GM23338 (cell line): ENCODE measurements around the gene CHN2. TPM values are rescaled to one million over a fixed set of nuclear protein-coding genes. Genes with fewer than 3 reads are reported as not detected.

Source experiments
- ATAC-seq: fragments of 200-7000 bp; cut with Tn5 transposase; 3 replicates; pipeline ENCODE4 v1.9.1; 2020
- DNase-seq: peaks from one replicate; pipeline ENCODE4 v3.0.0-alpha.2; 2015; ENCODE audit warnings: low spot score
- H2AFZ ChIP-seq: fragments of 200-600 bp; sonication (generic); 2 replicates; pipeline ENCODE4 v1.8.0; 2016; ENCODE audit warnings: antibody characterized with exemption, mild to moderate bottlenecking, moderate library complexity
- H3F3A ChIP-seq: fragments of 200-600 bp; sonication (generic); replicated peaks from 2 replicates; pipeline ENCODE4 v1.8.0; 2017; ENCODE audit warnings: antibody characterized with exemption, mixed run types, low read depth
- H3K27ac ChIP-seq: fragments of 200-600 bp; sonication (generic); 2 replicates; pipeline ENCODE4 v1.6.1; 2016; ENCODE audit warnings: low read depth
- H3K27me3 ChIP-seq: fragments of 200-600 bp; sonication (generic); 2 replicates; pipeline ENCODE4 v1.8.0; 2016; ENCODE audit warnings: mild to moderate bottlenecking, mixed run types, moderate library complexity; ENCODE audit not compliant: insufficient read depth
- H3K36me3 ChIP-seq: fragments of 200-600 bp; sonication (generic); 2 replicates; pipeline ENCODE4 v1.8.0; 2016; ENCODE audit warnings: mild to moderate bottlenecking; ENCODE audit not compliant: insufficient read depth
- H3K4me1 ChIP-seq: fragments of 200-600 bp; sonication (generic); 2 replicates; pipeline ENCODE4 v1.8.0; 2016; ENCODE audit warnings: mild to moderate bottlenecking, moderate library complexity; ENCODE audit not compliant: insufficient read depth
- H3K4me2 ChIP-seq: fragments of 200-600 bp; sonication (generic); 2 replicates; pipeline ENCODE4 v1.7.1; 2017; ENCODE audit warnings: mixed run types
- H3K4me3 ChIP-seq: fragments of 200-600 bp; sonication (generic); 2 replicates; pipeline ENCODE4 v1.6.1; 2016; ENCODE audit warnings: mixed run types
- H3K79me2 ChIP-seq: fragments of 200-600 bp; sonication (generic); replicated peaks from 2 replicates; pipeline ENCODE4 v1.8.0; 2017; ENCODE audit warnings: mild to moderate bottlenecking; ENCODE audit not compliant: insufficient read depth
- H3K9me2 ChIP-seq: fragments of 200-600 bp; sonication (generic); 2 replicates; pipeline ENCODE4 v1.8.0; 2017; ENCODE audit not compliant: insufficient read depth
- H4K20me1 ChIP-seq: fragments of 200-600 bp; sonication (generic); replicated peaks from 2 replicates; pipeline ENCODE4 v1.8.0; 2017; ENCODE audit warnings: mild to moderate bottlenecking; ENCODE audit not compliant: insufficient read depth
- H3K27ac Mint-ChIP-seq: 2 replicates; pipeline ENCODE4 v1.8.0; 2020; ENCODE audit warnings: inconsistent platforms, mild to moderate bottlenecking, moderate library complexity, mixed read lengths
- H3K27me3 Mint-ChIP-seq: 3 replicates; pipeline ENCODE4 v1.8.0; 2022; ENCODE audit warnings: low read depth, mild to moderate bottlenecking, moderate library complexity, mixed read lengths, inconsistent platforms; ENCODE audit not compliant: insufficient read depth, poor library complexity
- H3K36me3 Mint-ChIP-seq: 3 replicates; pipeline ENCODE4 v1.8.0; 2021; ENCODE audit warnings: low read depth, mild to moderate bottlenecking, inconsistent platforms, moderate library complexity, mixed read lengths
- H3K4me1 Mint-ChIP-seq: 3 replicates; pipeline ENCODE4 v1.8.0; 2020; ENCODE audit warnings: mild to moderate bottlenecking, inconsistent platforms, mixed read lengths
- H3K4me3 Mint-ChIP-seq: 3 replicates; pipeline ENCODE4 v1.8.0; 2021; ENCODE audit warnings: moderate library complexity, mild to moderate bottlenecking, inconsistent platforms, mixed read lengths
- H3K9me3 Mint-ChIP-seq: 3 replicates; pipeline ENCODE4 v1.8.0; 2020; ENCODE audit warnings: moderate library complexity, mild to moderate bottlenecking, inconsistent platforms, mixed read lengths
- EZH2 ChIP-seq: fragments of 200-600 bp; sonication (generic); IDR thresholded peaks from one replicate; pipeline ENCODE4 v1.8.0; 2017; ENCODE audit warnings: antibody characterized with exemption, mild to moderate bottlenecking, low read depth; ENCODE audit not compliant: unreplicated experiment
- NANOG ChIP-seq: IDR thresholded peaks from 2 replicates; pipeline ENCODE4 v1.6.1; 2016; ENCODE audit warnings: antibody characterized with exemption, borderline replicate concordance
- ZNF331 ChIP-seq: fragments of 250-450 bp; sonication (Bioruptor Pico); IDR thresholded peaks from 2 replicates; pipeline ENCODE4 v1.5.0; 2020; ENCODE audit warnings: low read depth, mild to moderate bottlenecking, moderate library complexity
- polyA plus RNA-seq: library from polyadenylated mRNA; unstranded; fragments of >200 nt; fragmentation: Nextera tagmentation; extraction: Ambion mirVana; gene quantifications from 2 replicates; pipeline ENCODE4 v1.2.1, GENCODE V29; 2016
- total RNA-seq: library from RNA; depleted of rRNA; stranded (reverse); fragments of >200 nt; shearing (Covaris generic); gene quantifications from 2 replicates; pipeline ENCODE4 v1.2.3, GENCODE V29; 2014
- TF ChIP-seq, protein P1 (sequence below): IDR thresholded peaks from one replicate; pipeline ENCODE4 v1.6.1; 2018; ENCODE audit warnings: antibody characterized with exemption; ENCODE audit not compliant: unreplicated experiment
- TF ChIP-seq, protein P2 (sequence below), 2 experiments: fragments of 200-600 bp in 1 of 2; sonication (generic) in 1 of 2; conservative IDR thresholded peaks; 2 replicates each; pipeline versions ENCODE4 v1.5.1 to v1.6.1; 2016 to 2017; ENCODE audit warnings: antibody characterized with exemption in 2 of 2, low read depth in 2 of 2, mild to moderate bottlenecking in 2 of 2, moderate library complexity in 1 of 2

The CHN2 gene
- total and polyA plus RNA-seq, 2 experiments from 2014 or later = 6.1 to 7.5 TPM

DNA sequence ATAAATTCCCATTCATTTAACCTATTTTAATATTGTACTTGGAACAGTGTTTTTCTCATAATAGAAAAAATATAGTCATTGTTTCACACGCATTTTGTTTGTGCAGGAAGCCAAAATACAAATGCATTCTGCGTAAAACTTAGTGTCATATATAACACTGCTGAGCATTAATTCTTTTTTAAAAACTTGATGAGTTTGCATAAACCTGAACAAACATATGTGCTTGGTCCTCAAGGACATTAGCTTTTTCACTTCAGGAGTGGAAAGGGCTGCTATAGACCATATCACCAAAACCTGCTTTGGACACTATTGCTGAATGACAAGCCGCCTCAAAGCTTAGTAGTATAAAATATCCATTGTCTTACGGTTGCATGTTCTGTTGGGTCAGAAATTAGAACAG lies 267.4 kb downstream of the CHN2 start (continued):
- TF ChIP-seq, protein P1, sequence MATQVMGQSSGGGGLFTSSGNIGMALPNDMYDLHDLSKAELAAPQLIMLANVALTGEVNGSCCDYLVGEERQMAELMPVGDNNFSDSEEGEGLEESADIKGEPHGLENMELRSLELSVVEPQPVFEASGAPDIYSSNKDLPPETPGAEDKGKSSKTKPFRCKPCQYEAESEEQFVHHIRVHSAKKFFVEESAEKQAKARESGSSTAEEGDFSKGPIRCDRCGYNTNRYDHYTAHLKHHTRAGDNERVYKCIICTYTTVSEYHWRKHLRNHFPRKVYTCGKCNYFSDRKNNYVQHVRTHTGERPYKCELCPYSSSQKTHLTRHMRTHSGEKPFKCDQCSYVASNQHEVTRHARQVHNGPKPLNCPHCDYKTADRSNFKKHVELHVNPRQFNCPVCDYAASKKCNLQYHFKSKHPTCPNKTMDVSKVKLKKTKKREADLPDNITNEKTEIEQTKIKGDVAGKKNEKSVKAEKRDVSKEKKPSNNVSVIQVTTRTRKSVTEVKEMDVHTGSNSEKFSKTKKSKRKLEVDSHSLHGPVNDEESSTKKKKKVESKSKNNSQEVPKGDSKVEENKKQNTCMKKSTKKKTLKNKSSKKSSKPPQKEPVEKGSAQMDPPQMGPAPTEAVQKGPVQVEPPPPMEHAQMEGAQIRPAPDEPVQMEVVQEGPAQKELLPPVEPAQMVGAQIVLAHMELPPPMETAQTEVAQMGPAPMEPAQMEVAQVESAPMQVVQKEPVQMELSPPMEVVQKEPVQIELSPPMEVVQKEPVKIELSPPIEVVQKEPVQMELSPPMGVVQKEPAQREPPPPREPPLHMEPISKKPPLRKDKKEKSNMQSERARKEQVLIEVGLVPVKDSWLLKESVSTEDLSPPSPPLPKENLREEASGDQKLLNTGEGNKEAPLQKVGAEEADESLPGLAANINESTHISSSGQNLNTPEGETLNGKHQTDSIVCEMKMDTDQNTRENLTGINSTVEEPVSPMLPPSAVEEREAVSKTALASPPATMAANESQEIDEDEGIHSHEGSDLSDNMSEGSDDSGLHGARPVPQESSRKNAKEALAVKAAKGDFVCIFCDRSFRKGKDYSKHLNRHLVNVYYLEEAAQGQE = no peak
- TF ChIP-seq EZH2 (no peak), ZNF331 (CRISPR knock-in tag) (no peak)
- TF ChIP-seq, protein P2, sequence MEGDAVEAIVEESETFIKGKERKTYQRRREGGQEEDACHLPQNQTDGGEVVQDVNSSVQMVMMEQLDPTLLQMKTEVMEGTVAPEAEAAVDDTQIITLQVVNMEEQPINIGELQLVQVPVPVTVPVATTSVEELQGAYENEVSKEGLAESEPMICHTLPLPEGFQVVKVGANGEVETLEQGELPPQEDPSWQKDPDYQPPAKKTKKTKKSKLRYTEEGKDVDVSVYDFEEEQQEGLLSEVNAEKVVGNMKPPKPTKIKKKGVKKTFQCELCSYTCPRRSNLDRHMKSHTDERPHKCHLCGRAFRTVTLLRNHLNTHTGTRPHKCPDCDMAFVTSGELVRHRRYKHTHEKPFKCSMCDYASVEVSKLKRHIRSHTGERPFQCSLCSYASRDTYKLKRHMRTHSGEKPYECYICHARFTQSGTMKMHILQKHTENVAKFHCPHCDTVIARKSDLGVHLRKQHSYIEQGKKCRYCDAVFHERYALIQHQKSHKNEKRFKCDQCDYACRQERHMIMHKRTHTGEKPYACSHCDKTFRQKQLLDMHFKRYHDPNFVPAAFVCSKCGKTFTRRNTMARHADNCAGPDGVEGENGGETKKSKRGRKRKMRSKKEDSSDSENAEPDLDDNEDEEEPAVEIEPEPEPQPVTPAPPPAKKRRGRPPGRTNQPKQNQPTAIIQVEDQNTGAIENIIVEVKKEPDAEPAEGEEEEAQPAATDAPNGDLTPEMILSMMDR (conservative IDR thresholded peaks at IDR 0.05; ENCODE audit: low read depth in 2 of 2) = no peak

DNA sequence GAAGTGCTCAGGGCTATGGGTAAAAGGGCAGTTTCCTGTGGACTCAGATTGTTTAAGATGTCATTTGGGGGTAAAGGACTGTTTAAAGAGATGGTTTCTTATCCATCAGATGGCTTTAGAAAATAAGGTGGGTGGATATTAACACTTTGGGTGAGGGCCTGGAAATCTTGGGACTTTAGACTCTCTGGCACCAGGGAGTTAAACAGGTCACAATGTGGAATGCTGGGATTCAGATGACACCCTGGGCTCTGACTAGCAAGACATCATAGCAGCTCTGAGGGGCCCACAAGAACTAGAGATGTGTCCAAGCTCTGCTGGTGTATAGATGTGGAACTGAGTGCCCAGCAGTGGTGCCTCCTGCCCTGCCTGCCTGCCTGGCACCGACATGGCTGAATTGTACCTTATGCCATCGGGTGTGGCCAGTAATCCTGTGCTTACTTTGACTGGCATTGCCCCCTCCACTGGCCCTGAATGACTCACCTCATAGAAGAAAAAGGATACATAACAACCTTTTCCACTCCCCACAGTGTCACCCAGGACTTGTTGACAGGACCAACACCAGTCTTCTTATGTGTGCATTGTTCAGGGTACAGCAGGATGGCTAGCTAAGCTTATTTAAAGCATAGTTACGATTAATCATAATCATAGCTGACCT lies 269.1 kb downstream of the CHN2 start:
- H3K27ac Mint-ChIP-seq = no peak overlapping the region
- H3K36me3 Mint-ChIP-seq = no peaks in the 10 kb centered on the region
- ATAC-seq (no peak), DNase-seq (no peak)
- Histone ChIP-seq H3K4me1 (no peaks in the 10 kb centered on the region), H4K20me1 (no peaks in the 10 kb centered on the region), H3K79me2 (no peaks in the 10 kb centered on the region), H2AFZ (0 out of 2 replicates have a peak overlapping the region, but pooled peaks have one; percentile 47), H3K9me2 (no peaks in the 10 kb centered on the region), H3K4me2 (no peak overlapping the region), H3K36me3 (no peaks in the 10 kb centered on the region), H3K27me3 (no peaks in the 10 kb centered on the region), H3K4me3 (no peak overlapping the region), H3F3A (no peaks in the 10 kb centered on the region), H3K27ac (no peak overlapping the region)
- H3K4me1 Mint-ChIP-seq = peaks cover 4% of the 10 kb centered on the region; the same call in 1 of the 3 replicates
- no peaks in the 10 kb centered on the region for H3K27me3 Mint-ChIP-seq
- H3K9me3 Mint-ChIP-seq = no peaks in the 10 kb centered on the region
- no peak overlapping the region for H3K4me3 Mint-ChIP-seq
- TF ChIP-seq NANOG = no peak
- no peak for TF ChIP-seq EZH2
- TF ChIP-seq, protein P2 (conservative IDR thresholded peaks at IDR 0.05; ENCODE audit: low read depth in 2 of 2) = no peak
